ENCODE data around the gene ZNF536. TPM values are rescaled to one million over a fixed set of nuclear protein-coding genes. Genes with fewer than 3 reads are reported as not detected.

ZNF536 gene
- total and polyA plus RNA-seq, 9 of the 15 experiments (the other 6 are each of a cell fraction or from before 2014, with no cell fraction given) = not detected

GRCh38 chr19:30602661-30603350, 230.6 kb downstream of the ZNF536 start:
- Histone ChIP-seq H3K27me3 (ENCODE audit: control insufficient read depth in 2 of 2, insufficient read depth in 2 of 2, low read length in 2 of 2) (no peaks in the 10 kb centered on the region; a peak in 1 of 5 replicates), H3K9ac (ENCODE audit: insufficient read depth in 1 of 2, low read depth in 2 of 2, low read length in 2 of 2) (no peak overlapping the region), H3K36me3 (ENCODE audit: control insufficient read depth, insufficient read depth, low read length) (no peaks in the 10 kb centered on the region), H2AFZ (ENCODE audit: low read depth, low read length) (no peak overlapping the region), H3K27ac (ENCODE audit: extremely low read depth, low read depth, low read length) (no peak overlapping the region), H3K79me2 (ENCODE audit: control insufficient read depth, insufficient read depth, low read length) (no peaks in the 10 kb centered on the region), H3K9me3 (replicated peaks; ENCODE audit: control insufficient read depth, insufficient read depth, low read depth, low read length) (no peaks in the 10 kb centered on the region), H3K4me1 (replicated peaks in 1 of 2; ENCODE audit: control insufficient read depth in 2 of 2, insufficient read depth in 2 of 2, low read length in 2 of 2) (no peaks in the 10 kb centered on the region), H3K9me1 (ENCODE audit: control insufficient read depth, insufficient read depth, low read length) (no peaks in the 10 kb centered on the region), H3K4me3 (no peak overlapping the region), H4K20me1 (replicated peaks; ENCODE audit: control insufficient read depth, insufficient read depth, low read length) (no peaks in the 10 kb centered on the region; the same call in 1 of the 2 replicates), H3K4me2 (ENCODE audit: insufficient read depth, low read length) (no peak overlapping the region)
- ATAC-seq (no peak), DNase-seq (ENCODE audit: extremely low read depth in 1 of 4, low spot score in 3 of 4) (no peak), FAIRE-seq (no peak)
- intact Hi-C loops (cut with micrococcal nuclease) = no loop called here
- CTCF ChIA-PET (ENCODE audit: low intra/inter-chr PET ratio) = no interaction called here
- POLR2A ChIA-PET = no interaction called here
- WGBS (ENCODE audit: insufficient coverage, low coverage, missing lambda C conversion rate) = 3% methylated on average over 10 of the region's 10 CpGs
- in situ Hi-C loops (cut with MboI) = no loop called here
- no TSS peak for BruUV-seq (replicated peaks)
- TF ChIP-seq ZNF318 (IDR thresholded peaks at IDR 0.05; ENCODE audit: borderline replicate concordance in 1 of 2, low read depth in 1 of 2) = no peak
- TF ChIP-seq ZBTB8A (IDR thresholded peaks at IDR 0.05; ENCODE audit: partially characterized antibody) = no peak
